ENCODE measurements around the gene CCK. TPM values are rescaled to one million over a fixed set of nuclear protein-coding genes. Genes with fewer than 3 reads are reported as not detected.

The CCK gene, protein sequence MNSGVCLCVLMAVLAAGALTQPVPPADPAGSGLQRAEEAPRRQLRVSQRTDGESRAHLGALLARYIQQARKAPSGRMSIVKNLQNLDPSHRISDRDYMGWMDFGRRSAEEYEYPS
- total RNA-seq: not detected

DNA sequence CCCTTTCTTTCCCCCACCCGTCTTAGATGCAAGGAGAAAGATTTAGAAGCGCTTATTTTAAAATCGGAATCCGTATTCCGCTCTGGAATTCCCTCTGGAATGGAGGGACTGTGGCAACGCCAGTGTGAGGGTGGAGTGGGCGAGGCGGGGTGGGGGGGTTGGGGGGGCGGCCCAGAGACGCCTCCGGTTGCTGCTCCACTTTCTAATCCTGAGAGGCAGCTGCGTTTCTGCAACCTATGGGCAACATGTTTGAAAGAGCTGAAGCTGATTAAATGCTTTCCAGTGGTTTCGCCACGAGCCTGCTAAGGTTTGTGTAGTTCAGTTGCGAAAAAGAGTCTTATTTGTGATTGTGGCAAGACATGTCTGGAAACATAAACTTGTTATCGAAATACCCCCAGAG lies at the start of gene CCK:
CCK (minus strand) TSS at position 101 of the 400 bp plus-strand sequence. CDS start 2,555 bp downstream, outside the sequence.
- TF ChIP-seq, protein P1, sequence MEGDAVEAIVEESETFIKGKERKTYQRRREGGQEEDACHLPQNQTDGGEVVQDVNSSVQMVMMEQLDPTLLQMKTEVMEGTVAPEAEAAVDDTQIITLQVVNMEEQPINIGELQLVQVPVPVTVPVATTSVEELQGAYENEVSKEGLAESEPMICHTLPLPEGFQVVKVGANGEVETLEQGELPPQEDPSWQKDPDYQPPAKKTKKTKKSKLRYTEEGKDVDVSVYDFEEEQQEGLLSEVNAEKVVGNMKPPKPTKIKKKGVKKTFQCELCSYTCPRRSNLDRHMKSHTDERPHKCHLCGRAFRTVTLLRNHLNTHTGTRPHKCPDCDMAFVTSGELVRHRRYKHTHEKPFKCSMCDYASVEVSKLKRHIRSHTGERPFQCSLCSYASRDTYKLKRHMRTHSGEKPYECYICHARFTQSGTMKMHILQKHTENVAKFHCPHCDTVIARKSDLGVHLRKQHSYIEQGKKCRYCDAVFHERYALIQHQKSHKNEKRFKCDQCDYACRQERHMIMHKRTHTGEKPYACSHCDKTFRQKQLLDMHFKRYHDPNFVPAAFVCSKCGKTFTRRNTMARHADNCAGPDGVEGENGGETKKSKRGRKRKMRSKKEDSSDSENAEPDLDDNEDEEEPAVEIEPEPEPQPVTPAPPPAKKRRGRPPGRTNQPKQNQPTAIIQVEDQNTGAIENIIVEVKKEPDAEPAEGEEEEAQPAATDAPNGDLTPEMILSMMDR (IDR thresholded peaks at IDR 0.05; ENCODE audit: low read depth): no peak

DNA sequence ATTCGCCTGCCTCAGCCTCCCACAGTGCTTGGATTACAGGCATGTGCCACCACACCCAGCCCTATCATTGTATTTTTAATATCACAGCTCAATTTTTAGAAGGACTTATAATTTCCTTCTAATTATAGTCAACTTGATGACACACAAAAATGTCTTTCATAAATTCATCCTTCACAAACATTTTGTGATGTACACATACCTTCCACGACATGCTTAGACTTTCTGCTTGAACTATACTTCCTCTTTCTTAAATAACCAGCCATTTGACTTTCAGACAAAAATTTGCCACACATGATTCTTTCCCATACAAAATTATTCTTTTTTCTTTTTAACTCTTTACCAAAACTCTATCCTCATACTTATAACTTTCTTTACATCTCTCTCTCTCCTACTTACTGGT lies 48.4 kb upstream of the CCK start:
- TF ChIP-seq, protein P1 (IDR thresholded peaks at IDR 0.05; ENCODE audit: low read depth): no peak

DNA sequence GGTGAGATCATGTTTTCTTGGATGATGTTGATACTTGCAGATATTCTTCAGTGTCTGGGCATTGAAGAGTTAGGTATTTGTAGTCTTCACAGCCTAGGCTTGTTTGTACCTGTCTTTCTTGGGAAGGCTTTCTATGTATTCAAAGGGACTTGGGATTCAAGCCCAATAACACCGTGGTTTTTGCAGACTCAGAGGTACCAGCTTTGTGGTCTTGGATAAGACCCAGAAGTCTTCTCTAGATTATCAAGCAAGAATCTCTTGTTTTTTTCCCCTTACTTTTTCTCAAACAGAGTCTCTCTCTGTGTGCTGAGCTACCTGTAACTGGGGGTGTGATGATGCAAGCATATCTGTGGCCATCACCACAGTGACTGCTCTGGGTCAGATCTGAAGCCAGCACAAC lies 42.7 kb upstream of the CCK start:
- TF ChIP-seq, protein P1 (IDR thresholded peaks at IDR 0.05; ENCODE audit: low read depth): no peak

DNA sequence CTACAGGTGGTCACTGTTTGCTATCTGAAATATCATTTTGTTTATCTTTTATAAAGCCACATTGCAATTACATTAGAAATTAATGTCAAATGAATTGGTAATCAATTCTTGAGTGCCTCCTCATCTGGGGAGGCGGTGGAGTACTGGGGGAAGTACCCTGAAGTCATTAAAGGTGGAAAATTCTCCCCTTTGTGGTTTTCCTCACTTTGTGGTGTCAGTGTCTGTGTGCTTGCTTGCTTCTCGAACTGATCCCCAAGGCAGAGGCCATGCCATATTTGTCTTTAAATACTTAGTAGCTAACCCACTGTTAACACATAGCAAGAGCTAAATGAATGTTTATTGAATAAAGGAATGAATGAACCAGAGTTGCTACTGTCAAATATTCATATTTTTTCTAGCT lies 40.5 kb upstream of the CCK start:
- TF ChIP-seq, protein P1 (IDR thresholded peaks at IDR 0.05; ENCODE audit: low read depth): no peak

DNA sequence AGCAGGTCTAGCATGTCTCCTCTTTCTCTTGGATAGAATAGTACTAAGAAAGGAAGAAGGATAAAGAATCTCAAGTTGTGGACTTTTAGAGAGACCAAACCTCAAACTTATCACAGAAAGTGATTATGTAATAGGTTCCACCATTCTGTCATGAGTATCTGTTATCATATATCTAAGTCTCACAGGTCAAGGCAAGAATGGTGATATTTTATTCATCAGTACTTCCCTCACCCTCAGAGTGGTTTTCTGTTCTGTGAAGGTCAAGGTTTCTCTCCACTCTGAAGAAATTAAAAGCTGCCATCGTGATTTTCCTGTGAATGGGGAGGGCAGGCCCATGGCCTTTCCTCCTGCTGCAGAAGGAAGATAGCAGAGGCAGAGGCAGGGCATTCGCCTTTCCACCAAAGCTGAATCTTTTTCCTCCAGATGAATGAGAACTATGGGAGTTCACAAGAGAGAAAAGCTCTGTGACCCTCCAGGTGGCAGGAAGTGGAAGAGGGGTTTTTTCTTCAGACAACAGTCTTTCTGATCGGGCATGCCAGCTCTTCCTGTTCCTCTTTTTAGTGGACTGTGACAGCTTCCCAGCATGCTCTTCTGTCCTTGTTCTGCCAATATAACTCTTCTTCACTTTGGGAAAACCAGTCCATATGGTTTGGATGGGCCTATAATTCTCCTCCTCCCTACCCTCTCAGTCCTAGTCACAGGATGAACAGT lies 37.1 kb upstream of the CCK start:
- TF ChIP-seq, protein P1 (IDR thresholded peaks at IDR 0.05; ENCODE audit: low read depth): no peak

DNA sequence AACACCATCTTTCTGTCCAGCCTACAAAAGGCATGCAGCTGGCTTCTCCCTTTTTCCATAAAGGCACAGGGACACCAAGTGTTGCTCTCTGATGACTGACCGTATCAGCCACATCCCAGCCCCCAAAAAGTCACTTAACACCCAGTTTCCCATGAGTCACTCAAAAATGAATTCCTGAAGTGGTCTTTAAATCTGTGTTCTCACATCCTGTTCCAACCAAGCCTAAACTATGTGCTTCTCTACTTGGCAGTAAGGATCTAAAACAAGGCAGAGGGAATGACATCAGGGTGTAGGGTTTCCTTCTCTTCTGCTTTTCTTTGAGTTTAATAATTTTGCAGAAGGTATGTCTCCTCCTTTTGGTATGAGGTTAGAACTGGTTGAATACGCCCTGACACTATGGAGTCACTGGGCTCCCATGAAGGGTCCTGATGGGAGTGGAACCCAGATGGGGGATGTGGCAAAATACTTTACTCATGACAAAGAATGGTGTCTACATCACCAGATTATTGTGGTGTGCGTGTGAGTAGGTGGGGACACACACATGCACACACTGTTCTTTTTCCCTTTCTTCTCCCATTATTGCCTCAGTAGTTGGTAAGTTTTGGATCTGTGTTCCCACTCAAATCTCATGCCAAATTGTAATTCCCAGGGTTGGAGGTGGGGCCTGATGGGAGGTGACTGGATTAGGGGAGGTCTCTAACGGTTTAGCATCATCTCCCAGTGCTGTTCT lies 35.6 kb upstream of the CCK start:
- TF ChIP-seq, protein P1 (IDR thresholded peaks at IDR 0.05; ENCODE audit: low read depth): no peak

DNA sequence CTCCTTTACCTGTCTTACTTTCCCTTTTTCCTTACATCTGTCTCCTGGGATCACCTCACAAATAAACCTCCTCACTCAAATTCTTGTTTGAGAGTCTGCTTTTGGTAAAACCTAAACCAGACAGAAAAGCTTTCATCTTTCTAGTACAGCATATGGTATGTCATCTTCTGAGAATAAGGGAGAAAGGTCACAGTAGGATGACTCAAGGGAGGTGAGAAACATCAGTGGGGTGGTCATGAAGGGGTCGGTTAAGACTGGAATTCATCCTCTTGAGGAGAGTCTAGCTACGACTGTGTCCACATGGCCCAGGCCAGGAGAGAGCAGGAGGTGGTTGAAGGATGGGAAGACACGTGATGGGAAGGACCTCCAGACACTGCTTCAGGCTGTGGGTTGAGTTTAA lies 34.8 kb upstream of the CCK start:
- TF ChIP-seq, protein P1 (IDR thresholded peaks at IDR 0.05; ENCODE audit: low read depth): no peak

Data from subcutaneous adipose tissue (tissue), 4 donors.